HG03342 (cell line): ENCODE data around the gene MAP3K20.
"Not testable (repeated sequence)": the region's sequence is repeated elsewhere in the genome, so short reads cannot be mapped to it uniquely, and the experiment has no call there.

Experiments
- ATAC-seq: cut with Tn5 transposase; IDR thresholded peaks from one replicate; pipeline ENCODE4 v1.9.1; 2021; ENCODE audit warnings: mild to moderate bottlenecking, moderate library complexity; ENCODE audit not compliant: unreplicated experiment

Gene MAP3K20

GRCh38 chr2:173086518-173087213 is 11.0 kb downstream of the MAP3K20 start:
- no peak for ATAC-seq

- no peak for ATAC-seq
These were observed 11.6 kb downstream of the MAP3K20 start for GRCh38 chr2:173087214-173087581.

- ATAC-seq: no peak
These were observed 12.3 kb downstream of the MAP3K20 start for GRCh38 chr2:173087793-173088496.

- no peak for ATAC-seq
These were observed 14.7 kb downstream of the MAP3K20 start for GRCh38 chr2:173090276-173090877.

- ATAC-seq: no peak
These were observed 15.5 kb downstream of the MAP3K20 start for GRCh38 chr2:173090973-173091660.

- ATAC-seq: no peak
These were observed 16.3 kb downstream of the MAP3K20 start for GRCh38 chr2:173091910-173092309.

GRCh38 chr2:173092844-173093402 is 17.3 kb downstream of the MAP3K20 start:
- ATAC-seq: no peak

- not testable (repeated sequence) for ATAC-seq
These were observed 18.0 kb downstream of the MAP3K20 start for GRCh38 chr2:173093617-173094016.

GRCh38 chr2:173094731-173095130 is 19.1 kb downstream of the MAP3K20 start:
- ATAC-seq: no peak

- ATAC-seq: no peak
These were observed 19.7 kb downstream of the MAP3K20 start for GRCh38 chr2:173095356-173095755.

GRCh38 chr2:173099271-173099670 is 23.6 kb downstream of the MAP3K20 start:
- ATAC-seq: no peak

- no peak for ATAC-seq
These were observed 24.2 kb downstream of the MAP3K20 start for GRCh38 chr2:173099804-173100203.

- ATAC-seq: peak; percentile 53
These were observed 26.0 kb downstream of the MAP3K20 start for GRCh38 chr2:173101687-173102086.

GRCh38 chr2:173104156-173104555 is 28.5 kb downstream of the MAP3K20 start:
- no peak for ATAC-seq

GRCh38 chr2:173106959-173107628 is 31.4 kb downstream of the MAP3K20 start:
- no peak for ATAC-seq

- ATAC-seq: no peak
These were observed 32.0 kb downstream of the MAP3K20 start for GRCh38 chr2:173107629-173108022.

GRCh38 chr2:173109253-173110188 is 33.9 kb downstream of the MAP3K20 start:
- no peak for ATAC-seq

- no peak for ATAC-seq
These were observed 42.0 kb downstream of the MAP3K20 start for GRCh38 chr2:173117678-173118077.

- ATAC-seq: no peak
These were observed 42.7 kb downstream of the MAP3K20 start for GRCh38 chr2:173118395-173118794.
